HG03571 (cell line): ENCODE results near the gene TNFRSF8.

Source experiments
- ATAC-seq: cut with Tn5 transposase; IDR thresholded peaks from one replicate; pipeline ENCODE4 v1.9.1; 2021; ENCODE audit not compliant: unreplicated experiment

TNFRSF8 gene

DNA sequence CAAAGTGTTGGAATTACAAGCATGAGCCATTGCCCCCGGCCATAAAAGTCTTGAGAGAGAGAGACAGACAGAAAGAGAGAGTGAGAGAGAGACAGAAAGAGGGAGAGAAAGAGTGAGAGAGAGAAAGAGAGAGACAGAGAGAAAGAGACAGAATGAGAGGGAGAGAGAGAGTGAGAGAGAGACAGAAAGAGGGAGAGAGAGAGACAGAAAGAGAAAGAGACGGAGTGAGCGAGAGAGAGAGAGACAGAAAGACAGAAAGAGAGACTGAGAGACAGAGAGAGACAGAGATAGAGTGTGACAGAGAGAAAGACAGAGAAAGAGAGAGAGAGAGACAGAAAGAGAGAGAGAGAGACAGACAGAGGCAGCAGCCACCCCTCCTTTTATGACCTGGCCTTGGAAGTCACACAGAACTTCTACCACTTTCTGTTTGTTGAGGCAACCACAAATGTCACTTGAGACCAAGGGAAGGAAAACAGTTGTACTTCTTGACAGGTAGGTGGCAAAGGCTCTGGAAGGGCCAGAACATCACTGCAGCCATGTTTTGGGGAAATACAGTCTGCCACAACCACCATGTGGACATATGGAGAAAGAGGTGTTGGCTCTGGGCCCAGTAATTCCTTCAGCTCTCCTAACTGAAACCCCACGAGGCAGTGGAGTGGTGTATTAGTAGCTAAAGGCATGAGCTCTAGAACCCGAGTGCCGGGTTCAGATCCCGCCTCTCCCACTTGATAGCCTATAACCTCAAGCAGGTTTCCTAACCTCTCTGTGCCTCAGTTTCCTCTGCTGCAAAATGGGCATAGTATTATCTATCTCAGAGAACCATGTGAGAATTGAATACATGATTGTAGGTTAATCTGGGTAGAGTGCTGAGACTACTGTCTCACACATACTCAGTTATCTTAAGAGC, 50.6 kb downstream of the TNFRSF8 start:
- ATAC-seq = no peak

DNA sequence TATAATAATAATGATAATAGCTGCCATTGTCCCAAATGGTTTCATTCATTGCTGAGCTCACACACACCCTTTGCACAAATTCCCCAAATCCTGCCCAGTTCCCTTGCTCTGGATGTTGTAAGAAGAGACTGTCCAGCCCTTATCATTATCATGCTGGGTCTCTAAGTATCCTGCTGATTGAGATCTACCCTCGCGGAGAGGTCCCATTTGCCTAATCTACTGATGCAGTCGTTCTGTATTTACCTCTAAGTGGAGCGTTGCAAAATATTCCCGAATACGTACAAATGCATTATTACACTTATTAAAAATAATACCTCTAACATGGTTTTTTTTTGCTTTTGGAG, 51.2 kb downstream of the TNFRSF8 start:
- ATAC-seq = no peak

DNA sequence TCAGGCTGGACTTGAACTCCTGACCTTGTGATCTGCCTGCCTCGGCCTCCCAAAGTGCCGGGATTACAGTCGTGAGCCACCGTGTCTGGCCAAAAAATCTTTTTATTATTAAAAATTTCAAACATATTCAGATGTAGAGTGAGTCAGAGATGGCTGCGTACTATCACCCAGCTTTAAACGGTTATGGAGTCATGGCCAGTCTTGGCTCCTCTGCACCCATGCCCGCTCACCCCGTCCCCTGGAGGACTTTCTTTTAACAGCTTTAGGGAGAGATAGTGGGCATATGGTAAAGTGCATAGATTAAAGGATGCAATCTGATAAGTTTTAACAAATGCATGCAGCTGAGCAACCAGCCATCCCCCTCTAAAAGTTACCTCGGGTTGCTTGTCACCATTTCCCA, 51.8 kb downstream of the TNFRSF8 start:
- no peak for ATAC-seq

DNA sequence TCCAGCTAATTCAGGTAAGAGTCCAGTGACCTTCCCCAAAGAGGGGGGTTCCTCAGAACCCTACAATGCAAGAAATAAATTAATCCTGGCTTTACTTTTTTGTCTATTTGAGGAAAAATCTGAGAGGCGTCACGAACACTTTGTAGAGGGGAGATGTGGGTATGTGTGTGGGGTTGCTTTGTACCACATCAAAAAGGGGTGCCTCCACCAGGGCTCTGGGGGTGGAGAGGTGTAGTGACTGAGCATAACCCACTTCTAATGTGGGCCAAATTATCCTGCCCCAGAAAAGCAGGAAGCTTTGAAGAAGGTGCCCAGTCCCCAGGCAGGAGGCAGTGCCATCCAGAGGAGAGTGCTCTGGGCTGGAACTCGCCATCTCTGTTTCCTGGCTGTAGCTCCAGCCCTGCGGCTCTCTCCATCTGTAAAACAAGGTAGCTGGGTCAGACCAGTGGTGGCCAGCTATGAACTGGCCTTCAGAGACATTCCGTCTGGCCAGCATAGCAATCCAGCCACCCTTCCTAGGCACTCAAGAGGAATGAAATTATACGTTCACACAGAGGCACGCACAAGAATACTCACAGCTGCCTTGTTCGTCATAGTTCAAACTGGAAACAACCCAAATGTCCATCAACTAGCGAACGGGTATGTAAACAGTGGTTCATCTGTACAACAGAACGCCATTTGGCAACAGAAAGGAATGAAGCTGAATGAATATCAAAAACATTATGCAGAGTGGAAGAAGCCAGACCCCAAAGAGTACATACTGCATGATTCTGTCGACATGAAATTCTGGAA, 58.3 kb downstream of the TNFRSF8 start:
- no peak for ATAC-seq

DNA sequence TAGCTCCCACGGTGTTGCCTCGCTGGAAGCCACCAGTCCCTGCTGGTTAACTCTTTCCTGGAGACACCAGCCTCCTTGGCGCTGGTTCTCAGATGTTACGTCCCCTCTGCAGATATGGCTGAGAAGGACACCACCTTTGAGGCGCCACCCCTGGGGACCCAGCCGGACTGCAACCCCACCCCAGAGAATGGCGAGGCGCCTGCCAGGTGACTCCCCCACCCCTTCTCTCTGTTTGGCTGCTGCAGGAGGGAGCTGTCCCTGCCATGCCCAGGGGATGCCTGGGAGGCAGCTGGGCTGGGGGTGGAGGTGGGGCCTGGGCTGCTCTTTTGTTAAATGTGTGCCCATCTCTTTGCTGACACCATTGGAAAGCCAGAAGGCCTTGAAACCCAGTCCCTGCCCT, 60.1 kb downstream of the TNFRSF8 start:
- ATAC-seq = no peak

DNA sequence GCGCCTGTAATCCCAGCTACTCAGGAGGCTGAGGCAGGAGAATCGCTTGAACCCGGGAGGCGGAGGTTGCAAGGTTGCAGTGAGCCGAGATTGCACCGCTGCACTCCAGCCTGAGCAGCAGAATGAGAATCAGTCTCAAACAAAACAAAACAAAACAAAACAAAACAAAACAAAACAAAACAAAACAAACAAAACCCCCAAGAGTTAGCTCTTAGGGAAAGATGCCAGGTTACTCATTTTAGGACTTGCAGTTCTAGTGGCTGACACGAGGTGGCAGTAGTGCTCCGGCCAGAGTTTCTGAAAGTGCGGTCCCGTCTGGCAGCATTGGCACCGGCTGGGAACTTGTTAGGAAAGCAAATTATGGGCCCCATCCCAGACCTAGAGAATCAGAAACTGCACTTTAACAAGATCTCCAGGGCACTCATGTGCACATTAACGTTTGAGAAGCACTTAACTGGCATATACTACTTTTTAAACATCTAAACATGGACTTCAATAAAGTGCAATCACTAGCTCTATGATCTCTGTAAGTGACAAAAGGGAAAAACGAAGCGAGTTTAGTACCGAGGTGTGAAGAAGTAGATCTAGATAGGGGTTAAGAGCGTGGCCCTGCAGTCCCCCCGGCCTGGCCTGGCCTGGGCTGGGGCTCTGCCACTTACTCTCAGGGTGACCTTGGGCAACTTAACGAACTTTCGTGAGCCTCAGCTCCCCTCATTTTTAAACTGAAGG, 61.8 kb downstream of the TNFRSF8 start:
- no peak for ATAC-seq

DNA sequence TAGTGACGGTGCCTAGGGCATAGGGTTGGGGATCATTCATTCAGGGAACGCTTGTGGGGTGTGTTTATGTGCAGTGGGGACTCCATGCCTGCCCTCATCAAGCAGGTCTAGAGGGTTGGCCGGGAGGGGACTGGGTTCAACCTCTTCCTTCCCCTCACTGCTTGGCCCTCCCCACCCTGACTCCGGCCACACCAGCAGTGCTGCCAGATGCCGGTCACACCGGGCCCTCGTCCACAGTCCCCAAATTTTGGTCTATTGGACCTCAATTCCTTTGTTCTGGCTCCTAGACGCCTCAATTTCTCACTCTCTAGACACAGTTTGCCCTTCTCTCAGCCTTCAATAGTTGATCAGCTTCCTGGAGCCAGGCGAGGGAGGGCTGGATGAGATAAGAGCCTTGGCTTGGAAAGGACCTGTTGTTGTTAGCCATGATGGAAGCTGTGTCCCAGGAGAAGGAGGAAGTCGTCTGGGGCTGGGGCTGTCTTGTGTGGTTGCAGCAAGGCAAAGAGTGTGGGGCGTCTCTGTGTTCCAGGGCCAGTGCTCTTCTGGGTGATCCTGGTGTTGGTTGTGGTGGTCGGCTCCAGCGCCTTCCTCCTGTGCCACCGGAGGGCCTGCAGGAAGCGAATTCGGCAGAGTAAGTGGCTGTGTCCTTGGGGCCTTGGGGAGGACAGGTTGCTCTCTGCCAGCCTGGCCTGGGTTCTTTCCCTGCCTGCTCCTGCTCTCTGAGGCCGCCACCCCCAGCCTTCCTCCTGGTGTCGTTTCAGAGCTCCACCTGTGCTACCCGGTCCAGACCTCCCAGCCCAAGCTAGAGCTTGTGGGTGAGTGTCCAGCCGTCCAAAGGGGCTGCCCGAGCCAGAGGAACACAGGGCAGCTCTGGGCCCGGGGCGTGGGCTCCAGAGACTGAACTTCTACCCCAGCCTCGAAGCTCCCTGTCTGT, 62.6 kb downstream of the TNFRSF8 start:
- ATAC-seq = no peak

DNA sequence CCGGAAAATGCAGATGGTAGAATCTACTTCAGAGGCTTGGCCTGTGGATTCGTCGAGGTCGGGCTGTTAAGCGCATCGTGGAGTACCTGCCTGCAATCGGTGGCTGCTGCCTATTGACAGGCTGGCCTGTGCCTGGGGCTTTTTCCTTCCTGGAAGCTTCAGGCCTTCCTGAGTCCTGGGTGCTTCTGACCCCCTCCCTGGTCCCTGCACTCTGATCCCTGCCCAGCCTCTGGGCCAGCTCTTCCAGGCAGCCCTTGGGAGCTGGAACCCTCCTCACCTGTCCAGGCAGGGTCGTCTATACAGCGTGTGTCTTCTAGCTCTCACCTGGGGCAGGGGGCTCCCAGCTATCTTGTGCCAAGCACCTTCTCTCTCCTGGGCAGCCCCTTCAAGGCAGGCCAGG, 63.7 kb downstream of the TNFRSF8 start:
- ATAC-seq = no peak

DNA sequence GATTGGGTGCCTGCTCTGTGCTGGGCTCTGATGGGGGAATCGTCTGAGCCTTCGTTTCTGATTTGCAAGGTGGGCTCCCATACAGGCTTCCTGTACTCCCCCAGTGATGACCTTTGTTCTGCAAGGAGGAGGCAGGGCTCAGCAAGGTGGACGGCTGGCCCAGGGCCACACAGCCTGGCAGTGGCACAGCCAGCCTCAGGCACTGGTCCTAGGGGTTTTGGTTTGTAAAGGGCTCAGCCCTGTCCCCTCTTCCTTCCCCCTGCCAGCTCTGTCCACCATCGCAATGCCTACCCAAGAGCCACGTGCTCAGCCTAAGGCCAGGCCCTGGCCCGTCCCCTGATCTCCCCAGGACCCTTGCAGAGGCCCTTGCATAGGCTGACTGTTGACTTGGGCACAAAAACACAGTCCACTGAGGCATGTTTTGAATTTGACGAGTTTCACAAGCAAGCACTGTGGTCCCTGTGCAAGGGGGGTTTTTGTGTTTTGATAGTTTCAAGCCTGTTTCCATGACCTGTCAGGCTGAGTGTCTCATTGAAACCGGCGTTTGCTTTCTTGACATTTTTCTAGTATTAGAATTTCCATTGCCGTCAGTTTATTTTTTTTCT, 64.2 kb downstream of the TNFRSF8 start:
- ATAC-seq = no peak

DNA sequence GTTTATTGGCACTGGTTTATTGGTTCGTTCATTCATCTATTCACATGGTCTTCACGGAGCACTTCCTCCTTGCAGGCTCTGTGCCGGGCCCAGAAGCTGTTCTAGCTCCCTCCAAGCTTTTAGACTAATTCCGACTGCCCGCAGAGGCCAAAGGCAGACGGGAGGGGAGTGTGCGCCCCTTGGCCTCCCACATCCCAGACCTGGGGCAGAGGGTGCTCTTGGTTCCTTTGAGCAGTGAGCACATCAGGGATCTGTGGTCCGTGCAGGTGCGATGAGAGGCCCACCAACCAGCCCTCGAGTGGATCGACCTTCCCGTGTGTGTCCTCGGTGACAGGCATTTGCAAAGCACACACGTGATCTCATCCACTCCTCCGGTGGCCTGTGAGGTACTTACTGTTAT, 65.0 kb downstream of the TNFRSF8 start:
- ATAC-seq = no peak

DNA sequence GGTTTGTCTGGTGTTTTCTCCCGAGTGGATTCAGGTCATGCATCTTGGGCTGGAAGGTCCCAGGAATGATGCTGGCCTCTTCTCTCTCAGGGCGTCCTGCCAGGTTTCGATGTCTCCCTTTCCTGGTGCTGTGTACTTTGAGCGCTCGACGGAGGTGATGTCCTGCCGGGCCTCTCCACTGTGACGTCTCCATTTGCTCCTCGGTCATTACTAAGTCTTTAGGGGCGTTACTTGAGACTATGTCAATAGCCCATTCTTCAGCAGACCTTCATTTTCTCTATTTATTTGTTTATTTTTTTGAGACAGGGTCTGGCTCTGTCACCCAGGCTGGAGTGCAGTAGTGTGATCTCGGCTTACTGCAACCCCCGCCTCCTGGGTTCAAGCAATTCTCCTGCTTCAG, 66.5 kb downstream of the TNFRSF8 start:
- ATAC-seq = no peak

DNA sequence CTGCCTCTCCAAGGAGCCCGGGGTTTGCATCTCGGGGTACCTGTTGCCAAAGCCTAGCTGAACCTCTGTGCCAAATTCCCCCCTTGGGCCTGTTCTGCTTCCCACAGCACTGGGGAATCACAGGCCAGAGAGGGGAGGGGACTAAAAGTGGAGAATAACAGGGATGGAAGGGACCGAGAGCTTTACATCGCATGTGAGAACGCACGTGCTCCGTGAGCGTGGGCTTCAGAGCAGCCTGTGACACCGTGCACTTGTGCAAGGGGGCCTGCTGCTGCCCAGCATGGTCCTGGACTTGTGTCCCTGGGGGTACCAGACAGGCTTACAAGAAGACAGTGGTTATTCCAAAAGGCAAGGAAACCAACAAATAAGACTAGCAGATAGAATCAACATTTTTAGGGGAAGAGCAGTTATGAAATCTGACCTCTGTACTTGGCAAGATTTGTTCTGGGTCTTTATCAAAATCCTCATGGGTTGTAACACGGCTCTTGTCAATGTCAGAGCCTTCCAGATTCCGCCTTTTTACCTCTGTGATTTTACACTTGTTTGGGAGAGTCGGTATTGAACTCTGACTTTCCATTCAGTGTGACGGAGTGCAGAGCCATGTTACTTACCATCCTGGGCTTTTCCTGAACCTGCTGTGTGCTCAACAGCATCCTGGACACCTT, 67.5 kb downstream of the TNFRSF8 start:
- ATAC-seq = no peak

DNA sequence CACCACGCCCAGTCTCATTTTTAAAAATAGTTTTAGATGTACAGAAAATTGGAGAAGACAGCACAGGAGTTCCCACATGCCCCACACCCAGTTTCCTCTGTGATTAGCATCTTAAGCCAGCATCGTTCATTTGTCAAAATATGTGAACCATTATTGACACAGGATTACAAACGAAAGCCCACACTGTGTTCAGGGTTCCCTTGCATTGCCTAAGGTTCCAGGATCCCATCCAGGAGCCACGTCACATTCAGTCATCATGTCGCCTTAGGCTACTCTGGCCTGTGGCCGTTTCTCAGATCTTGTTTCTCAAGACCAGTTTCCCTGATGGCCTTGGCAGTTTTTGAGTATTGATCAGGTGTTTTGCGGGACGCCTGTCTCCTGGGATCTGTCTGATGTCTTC, 69.0 kb downstream of the TNFRSF8 start:
- no peak for ATAC-seq

DNA sequence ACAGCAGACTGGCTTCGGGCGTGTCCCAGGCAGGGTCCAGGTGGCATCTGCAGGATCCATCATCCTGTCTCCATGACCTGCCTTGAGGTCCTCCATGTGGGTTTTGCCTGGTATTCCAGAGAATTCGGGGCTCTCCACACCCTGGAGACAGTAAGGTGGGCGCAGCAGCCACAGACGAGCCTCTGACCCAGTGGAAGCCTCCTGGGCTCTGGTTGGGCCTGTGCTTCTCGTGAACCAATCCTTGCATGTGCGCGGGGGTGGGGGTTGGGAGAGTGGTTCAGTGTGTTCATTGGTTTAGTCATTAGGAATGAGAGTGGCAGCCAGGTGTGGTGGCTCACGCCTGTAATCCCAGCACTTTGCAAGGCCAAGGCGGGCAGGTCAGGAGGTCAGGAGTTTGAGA, 71.6 kb downstream of the TNFRSF8 start:
- no peak for ATAC-seq

DNA sequence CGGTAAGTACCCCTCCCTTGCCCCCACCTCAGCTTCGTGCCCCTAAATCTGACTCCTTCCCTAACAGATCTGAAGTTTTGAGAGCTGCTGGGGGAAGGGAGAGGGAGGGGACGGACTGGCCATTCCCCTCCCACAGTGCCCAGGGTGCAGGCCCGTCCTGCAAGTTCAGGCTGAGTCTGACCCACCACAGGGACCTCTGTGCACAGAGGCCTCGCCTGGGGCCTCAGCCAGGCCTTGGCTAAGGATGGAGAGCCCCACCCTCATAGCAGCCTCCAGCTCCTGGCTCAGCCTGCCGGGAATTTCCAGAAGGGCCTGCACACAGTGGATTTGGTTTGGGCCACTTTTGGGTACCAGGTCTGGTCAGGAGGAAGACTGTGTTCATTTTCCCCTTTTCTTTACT, 72.5 kb downstream of the TNFRSF8 start:
- no peak for ATAC-seq

DNA sequence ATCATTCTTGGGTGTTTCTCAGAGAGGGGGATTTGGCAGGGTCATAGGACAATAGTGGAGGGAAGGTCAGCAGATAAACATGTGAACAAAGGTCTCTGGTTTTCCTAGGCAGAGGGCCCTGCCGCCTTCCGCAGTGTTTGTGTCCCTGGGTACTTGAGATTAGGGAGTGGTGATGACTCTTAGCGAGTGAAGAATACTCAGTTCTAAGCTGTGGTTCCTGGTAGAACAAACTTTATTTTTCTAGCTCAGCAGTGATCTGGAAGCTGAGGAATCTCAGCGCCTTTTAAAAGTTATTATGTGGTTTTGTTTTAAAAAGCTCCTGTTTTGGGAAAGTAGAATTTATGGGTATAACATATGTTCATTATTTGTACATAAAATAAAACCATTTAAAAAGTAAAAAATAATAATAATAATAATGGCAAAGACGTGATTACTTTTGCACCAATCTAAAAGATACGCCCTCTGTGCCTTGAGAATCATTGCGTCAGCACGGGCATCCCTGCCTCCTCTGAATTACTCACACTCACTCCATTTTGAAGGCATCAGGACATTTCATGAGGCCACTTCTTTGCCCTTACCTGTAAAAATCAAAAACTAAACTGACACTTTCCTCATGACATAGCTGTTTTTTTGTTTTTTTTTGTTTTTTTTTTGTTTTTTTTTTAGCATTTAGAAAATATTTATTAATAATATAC, 74.0 kb downstream of the TNFRSF8 start:
- no peak for ATAC-seq

DNA sequence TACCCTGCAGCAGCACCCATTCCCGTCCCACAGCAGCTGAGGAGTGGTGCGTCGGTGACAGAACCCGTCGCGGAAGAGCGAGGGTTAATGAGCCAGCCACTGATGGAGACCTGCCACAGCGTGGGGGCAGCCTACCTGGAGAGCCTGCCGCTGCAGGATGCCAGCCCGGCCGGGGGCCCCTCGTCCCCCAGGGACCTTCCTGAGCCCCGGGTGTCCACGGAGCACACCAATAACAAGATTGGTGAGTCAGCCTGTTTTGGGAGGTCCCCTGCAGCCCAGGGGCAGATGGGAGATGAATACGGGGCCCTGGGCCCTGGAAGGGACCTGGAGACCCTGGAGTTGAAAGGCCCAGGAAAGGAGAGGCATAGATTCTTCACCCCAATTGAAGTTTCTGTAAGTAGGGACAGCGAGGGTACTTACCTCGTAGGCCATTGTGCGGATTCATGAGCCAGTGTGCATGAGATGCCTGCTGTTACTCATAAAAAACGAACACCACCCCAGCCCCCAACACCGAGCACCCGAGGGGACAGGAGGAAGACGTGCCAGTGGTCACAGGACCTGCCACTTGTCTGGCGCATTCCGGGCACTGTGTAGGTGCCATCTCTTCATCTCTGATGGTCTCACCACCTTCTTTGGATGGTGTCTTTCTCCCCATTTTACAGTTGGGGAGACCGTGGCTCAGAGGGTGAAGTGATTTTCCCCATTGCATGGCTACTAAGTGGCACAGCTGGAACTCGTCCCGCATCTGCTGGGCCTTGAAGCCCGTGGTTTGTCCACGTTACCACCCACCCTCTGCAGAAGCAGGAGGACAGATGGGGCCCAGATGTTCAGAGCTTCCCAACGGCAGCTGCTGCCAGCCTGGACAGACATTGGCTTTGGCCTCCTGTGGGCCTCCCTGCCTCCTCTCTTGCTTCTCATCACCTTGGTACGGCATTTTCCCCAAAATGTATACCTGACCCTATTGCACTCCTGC, 75.4 kb downstream of the TNFRSF8 start:
- no peak for ATAC-seq

DNA sequence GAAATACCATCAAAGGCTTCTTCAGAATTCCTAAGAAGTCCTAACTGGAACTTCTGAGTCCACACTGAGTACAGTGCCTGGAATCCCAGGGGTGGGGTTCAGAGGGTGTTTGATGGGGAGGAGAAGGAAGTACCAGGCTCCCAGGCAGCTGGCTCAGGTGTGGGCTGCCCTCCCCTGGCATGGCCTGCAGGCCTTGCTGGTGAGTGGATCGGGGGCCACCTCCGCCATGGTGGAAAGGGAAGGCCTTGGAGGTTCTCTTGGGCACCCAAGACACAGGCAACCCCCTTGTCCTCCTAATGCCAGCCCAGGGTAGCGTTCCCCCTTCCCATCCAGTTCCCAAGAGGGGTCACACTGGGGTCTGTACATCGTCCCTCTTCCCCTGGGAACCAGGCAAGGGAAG, 76.9 kb downstream of the TNFRSF8 start:
- no peak for ATAC-seq
